Bronchial epithelial cell (primary cell): ENCODE data around the gene C11orf97. TPM values are rescaled to one million over a fixed set of nuclear protein-coding genes. Genes with fewer than 3 reads are reported as not detected.
A peak's percentile ranks its signal among the peaks of the same experiment; 100 is the strongest.

Experiments used
- DNase-seq: peaks from one replicate; pipeline ENCODE4 v3.0.0-alpha.2; 2010; ENCODE audit warnings: low read depth
- FAIRE-seq: peaks from 2 replicates; lab custom pipeline; 2011; peaks lifted over from hg19 to GRCh38; lab: Jason Lieb, UNC
- H3K27me3 ChIP-seq: 2 replicates; pipeline ENCODE4 v1.5.1; 2011; ENCODE audit warnings: low read length; ENCODE audit not compliant: control insufficient read depth, insufficient read depth
- H3K36me3 ChIP-seq: 2 replicates; pipeline ENCODE4 v1.5.1; 2011; ENCODE audit warnings: low read length; ENCODE audit not compliant: control insufficient read depth, insufficient read depth
- H3K4me3 ChIP-seq: 2 replicates; pipeline ENCODE4 v1.5.1; 2011; ENCODE audit warnings: mild to moderate bottlenecking, low read depth, low read length, control low read depth
- CTCF ChIP-seq: IDR thresholded peaks from 2 replicates; pipeline ENCODE4 v1.5.1; 2011; ENCODE audit warnings: mild to moderate bottlenecking, moderate library complexity, low read length, control low read depth, inconsistent platforms; ENCODE audit not compliant: insufficient read depth, severe bottlenecking
- total RNA-seq: library from RNA; depleted of rRNA; stranded (reverse); fragments of >200 nt; gene quantifications from 2 replicates; pipeline ENCODE4 v1.2.1, GENCODE V29; 2014

Gene C11orf97
- total RNA-seq, 1 donor from 2014 or later: not detected

- Histone ChIP-seq H3K36me3 (no peaks in the 10 kb centered on the region), H3K27me3 (no peaks in the 10 kb centered on the region), H3K4me3 (no peak overlapping the region)
- DNase-seq (no peak), FAIRE-seq (peak; percentile 40)
- TF ChIP-seq CTCF: no peak
These were observed 6.0 kb downstream of the C11orf97 start for GRCh38 chr11:94518300-94518699.

- no peak for FAIRE-seq
- H3K36me3 ChIP-seq: no peaks in the 10 kb centered on the region
- TF ChIP-seq CTCF: no peak
- DNase-seq: no peak
- no peaks in the 10 kb centered on the region for H3K27me3 ChIP-seq
- no peak overlapping the region for H3K4me3 ChIP-seq
These were observed 7.3 kb downstream of the C11orf97 start for GRCh38 chr11:94519478-94520084.

GRCh38 chr11:94521684-94522083 is 9.4 kb downstream of the C11orf97 start:
- FAIRE-seq (no peak), DNase-seq (no peak)
- no peaks in the 10 kb centered on the region for H3K36me3 ChIP-seq
- H3K4me3 ChIP-seq: no peak overlapping the region
- no peaks in the 10 kb centered on the region for H3K27me3 ChIP-seq
- TF ChIP-seq CTCF: peak; percentile 50

- no peaks in the 10 kb centered on the region for H3K27me3 ChIP-seq
- no peaks in the 10 kb centered on the region for H3K36me3 ChIP-seq
- DNase-seq (no peak), FAIRE-seq (no peak)
- no peak overlapping the region for H3K4me3 ChIP-seq
- no peak for TF ChIP-seq CTCF
These were observed 12.1 kb downstream of the C11orf97 start for GRCh38 chr11:94524341-94524740.

DNA sequence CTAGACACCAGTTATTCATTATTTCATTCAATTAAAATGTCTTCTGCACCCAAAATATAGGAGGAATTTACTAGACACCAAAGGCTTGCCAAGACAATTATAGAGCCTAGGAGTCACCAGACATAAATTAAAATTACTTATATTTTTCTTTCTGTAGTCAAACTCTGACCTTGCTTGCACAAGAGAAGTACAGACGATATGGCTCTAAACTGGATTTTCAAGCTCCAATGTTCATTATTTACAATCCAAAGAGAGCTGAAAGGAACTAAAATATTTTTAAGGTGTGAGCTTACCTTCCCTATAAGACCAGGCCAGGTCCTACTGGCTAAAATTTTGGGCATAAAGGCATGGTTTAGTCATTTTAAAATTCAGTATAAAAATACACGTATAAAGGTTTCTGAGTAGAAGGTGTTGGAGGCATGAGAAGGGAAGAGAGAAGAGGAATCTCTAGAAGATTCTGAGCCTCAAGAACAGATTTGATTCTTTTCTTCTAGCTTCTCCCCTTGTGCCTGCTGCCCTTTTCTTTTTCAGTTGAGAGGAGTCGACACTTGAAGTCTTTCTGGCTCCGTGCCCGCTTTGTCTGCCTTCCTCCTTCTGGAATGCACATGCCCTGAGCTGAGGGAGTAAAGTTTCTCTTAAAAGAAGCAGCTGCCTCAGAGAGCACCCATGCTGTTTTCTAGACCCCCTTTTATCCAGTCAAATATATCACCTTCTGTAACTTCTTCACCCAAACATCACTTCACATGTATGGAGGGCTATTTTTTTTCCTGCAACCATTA is 13.5 kb downstream of the C11orf97 start:
- Histone ChIP-seq H3K27me3 (no peaks in the 10 kb centered on the region), H3K4me3 (no peak overlapping the region), H3K36me3 (no peaks in the 10 kb centered on the region)
- no peak for FAIRE-seq
- no peak for TF ChIP-seq CTCF
- DNase-seq: peak; percentile 63
